Right lobe of liver (tissue), 6 donors: ENCODE data around the gene TMEM218. TPM values are rescaled to one million over a fixed set of nuclear protein-coding genes. Genes with fewer than 3 reads are reported as not detected.

ENCODE experiments used
- ATAC-seq, 4 donors: fragments of 200-7000 bp; cut with Tn5 transposase; one replicate each; pipeline ENCODE4 v1.9.1; 2020; ENCODE audit warnings: mild to moderate bottlenecking in 4 of 4, moderate library complexity in 4 of 4
- DNase-seq, 3 donors: peaks; one replicate each; pipeline ENCODE4 v3.0.0-alpha.2; 2020
- H3K27ac ChIP-seq, 3 donors: fragments of 200-600 bp; one replicate each; pipeline ENCODE4 v1.8.0; 2022
- H3K27me3 ChIP-seq, 2 donors: fragments of 200-600 bp; one replicate each; pipeline ENCODE4 v1.8.0; 2022
- H3K36me3 ChIP-seq, 4 donors: fragments of 200-600 bp; sonication (generic) in 1 of 4; one replicate each; pipeline versions ENCODE4 v1.5.1 to v1.8.0; 2017 to 2022; ENCODE audit warnings: control low read depth in 1 of 4
- H3K4me1 ChIP-seq, 4 donors: fragments of 200-600 bp; sonication (generic) in 1 of 4; one replicate each; pipeline versions ENCODE4 v1.5.1 to v1.8.0; 2017 to 2022; ENCODE audit warnings: control low read depth in 1 of 4
- H3K4me3 ChIP-seq, 3 donors: fragments of 200-600 bp; one replicate each; pipeline ENCODE4 v1.8.0; 2022
- H3K9me3 ChIP-seq, 4 donors: fragments of 200-600 bp; sonication (generic) in 1 of 4; one replicate each; pipeline versions ENCODE4 v1.5.1 to v1.8.0; 2017 to 2022; ENCODE audit warnings: control low read depth in 1 of 4
- CTCF ChIP-seq, 4 donors: fragments of 200-600 bp in 3 of 4; fragments of 450-650 bp in 1 of 4; IDR thresholded peaks; one replicate each; pipeline versions ENCODE4 v1.5.1 to v1.8.0; 2016 to 2022; ENCODE audit warnings: antibody characterized with exemption in 4 of 4, mild to moderate bottlenecking in 2 of 4
- POLR2A ChIP-seq: fragments of 450-650 bp; IDR thresholded peaks from one replicate; pipeline ENCODE4 v1.6.1; 2017; ENCODE audit warnings: antibody characterized with exemption, mild to moderate bottlenecking
- WGBS: methylation state at CpG from one replicate; pipeline ENCODE4 v1.1.6; 2018; ENCODE audit warnings: low coverage, low lambda C conversion rate; ENCODE audit not compliant: insufficient coverage; ENCODE audit errors: missing lambda C conversion rate; 5-methylcytosine and 5-hydroxymethylcytosine counted together
- intact Hi-C, 2 donors: fragments of 100-400 bp; cut with DNase I; formaldehyde crosslinking; loops; one replicate each; pipeline versions ENCODE4 v1.11.2 to v1.14.1; 2022
- total RNA-seq, 6 experiments: library from RNA; depleted of rRNA in 2 of 6; stranded (reverse); fragments of >200 nt in 2 of 6; fragmentation: NEBNext Ultra II Directional in 3 of 6; extraction: Animal tissue kit (Norgen Biotek cat#: 25700) in 3 of 6; gene quantifications; one replicate each; pipeline versions ENCODE4 v1.1.0 to v1.2.4, GENCODE V29; 2016 to 2023
- donor health status: DM: no; HTN: yes; CAD: no.
- donor health status: DM: no; HTN: no; CAD: no.
- donor health status: DM: no; HTN: no; CAD: no.
- donor health status: DM: no; HTN: yes; CAD: no.
- donor health status: DM: no; HTN: yes; CAD: no.

TMEM218 gene
- total RNA-seq, 6 experiments from 2014 or later: 7.4 to 13.5 (median 10.5) TPM

GRCh38 chr11:125082611-125083311 is 28.7 kb downstream of the TMEM218 start:
- Histone ChIP-seq H3K4me3 (no peak overlapping the region), H3K4me1 (no peaks in the 10 kb centered on the region), H3K36me3 (no peaks in the 10 kb centered on the region), H3K27ac (no peak overlapping the region), H3K27me3 (no peaks in the 10 kb centered on the region), H3K9me3 (no peaks in the 10 kb centered on the region)
- DNase-seq: no peak
- no peak for ATAC-seq
- intact Hi-C loops: loop anchor here in 1 of 2 donors (10.0 kb wide), 2 partner anchors 62 to 322 kb away; no protein-coding TSS in a partner anchor
- 68% methylated on average over 4 of the region's 10 CpGs for WGBS
- TF ChIP-seq POLR2A (no peak), CTCF (IDR thresholded peaks at IDR 0.05) (no peak)

- Histone ChIP-seq H3K9me3 (no peaks in the 10 kb centered on the region), H3K36me3 (no peaks in the 10 kb centered on the region), H3K4me3 (no peak overlapping the region), H3K4me1 (no peaks in the 10 kb centered on the region), H3K27ac (no peak overlapping the region), H3K27me3 (no peaks in the 10 kb centered on the region)
- TF ChIP-seq POLR2A: no peak
- TF ChIP-seq CTCF (IDR thresholded peaks at IDR 0.05): no peak
- intact Hi-C loops: loop anchor here in 1 of 2 donors (10.0 kb wide), 2 partner anchors 63 to 323 kb away; no protein-coding TSS in a partner anchor
- no peak for ATAC-seq
- WGBS: 65% methylated on average over 2 of the region's 5 CpGs
- DNase-seq: no peak
These were observed 29.4 kb downstream of the TMEM218 start for GRCh38 chr11:125082040-125082439.

GRCh38 chr11:125081098-125081798 is 30.2 kb downstream of the TMEM218 start:
- Histone ChIP-seq H3K9me3 (no peaks in the 10 kb centered on the region), H3K36me3 (no peaks in the 10 kb centered on the region), H3K27me3 (no peaks in the 10 kb centered on the region), H3K4me3 (no peak overlapping the region), H3K27ac (no peak overlapping the region), H3K4me1 (no peaks in the 10 kb centered on the region)
- no peak for ATAC-seq
- intact Hi-C loops: loop anchor here in 1 of 2 donors (10.0 kb wide), 2 partner anchors 64 to 324 kb away; no protein-coding TSS in a partner anchor
- no CpG with 5 or more reads among the region's 14 CpGs for WGBS
- no peak for TF ChIP-seq CTCF (IDR thresholded peaks at IDR 0.05)
- DNase-seq: no peak

- Histone ChIP-seq H3K27me3 (no peaks in the 10 kb centered on the region), H3K36me3 (no peaks in the 10 kb centered on the region), H3K9me3 (no peaks in the 10 kb centered on the region), H3K27ac (no peak overlapping the region), H3K4me1 (no peaks in the 10 kb centered on the region), H3K4me3 (no peak overlapping the region)
- intact Hi-C loops: loop anchor here in 1 of 2 donors (10.0 kb wide), 2 partner anchors 64 to 324 kb away; no protein-coding TSS in a partner anchor
- DNase-seq (no peak), ATAC-seq (no peak)
- 80% methylated on average over 4 of the region's 12 CpGs for WGBS
- TF ChIP-seq CTCF (IDR thresholded peaks at IDR 0.05) (no peak), POLR2A (no peak)
These were observed 30.9 kb downstream of the TMEM218 start for GRCh38 chr11:125080531-125080911.
